Measurements from ENCODE around the gene MZB1.

GRCh38 chr5:139410121-139410992, 20.6 kb upstream of the MZB1 start:
- TF ChIP-seq ELF1 (IDR thresholded peaks at IDR 0.05) (no peak), JUND (IDR thresholded peaks at IDR 0.05) (no peak), EP300 (IDR thresholded peaks at IDR 0.05; ENCODE audit: borderline replicate concordance in 1 of 2, low read depth in 1 of 2, low read length in 1 of 2) (no peak), TEAD4 (IDR thresholded peaks at IDR 0.05; ENCODE audit: borderline replicate concordance, insufficient read depth) (no peak), NRF1 (IDR thresholded peaks at IDR 0.05; ENCODE audit: low read depth, low read length) (no peak), TCF12 (IDR thresholded peaks at IDR 0.05) (no peak), RFX5 (IDR thresholded peaks at IDR 0.05; ENCODE audit: low read length) (no peak), RXRA (IDR thresholded peaks at IDR 0.05; ENCODE audit: borderline replicate concordance, low read depth) (no peak), POLR2AphosphoS5 (IDR thresholded peaks at IDR 0.05; ENCODE audit: low read depth, low read length) (no peak), GATA2 (CRISPR knock-in tag; IDR thresholded peaks at IDR 0.05) (no peak), TAF1 (IDR thresholded peaks at IDR 0.05; ENCODE audit: borderline replicate concordance, low read depth, low read length) (no peak), GABPA (IDR thresholded peaks at IDR 0.05; ENCODE audit: low read depth) (no peak)
- TF ChIP-seq, protein P1, sequence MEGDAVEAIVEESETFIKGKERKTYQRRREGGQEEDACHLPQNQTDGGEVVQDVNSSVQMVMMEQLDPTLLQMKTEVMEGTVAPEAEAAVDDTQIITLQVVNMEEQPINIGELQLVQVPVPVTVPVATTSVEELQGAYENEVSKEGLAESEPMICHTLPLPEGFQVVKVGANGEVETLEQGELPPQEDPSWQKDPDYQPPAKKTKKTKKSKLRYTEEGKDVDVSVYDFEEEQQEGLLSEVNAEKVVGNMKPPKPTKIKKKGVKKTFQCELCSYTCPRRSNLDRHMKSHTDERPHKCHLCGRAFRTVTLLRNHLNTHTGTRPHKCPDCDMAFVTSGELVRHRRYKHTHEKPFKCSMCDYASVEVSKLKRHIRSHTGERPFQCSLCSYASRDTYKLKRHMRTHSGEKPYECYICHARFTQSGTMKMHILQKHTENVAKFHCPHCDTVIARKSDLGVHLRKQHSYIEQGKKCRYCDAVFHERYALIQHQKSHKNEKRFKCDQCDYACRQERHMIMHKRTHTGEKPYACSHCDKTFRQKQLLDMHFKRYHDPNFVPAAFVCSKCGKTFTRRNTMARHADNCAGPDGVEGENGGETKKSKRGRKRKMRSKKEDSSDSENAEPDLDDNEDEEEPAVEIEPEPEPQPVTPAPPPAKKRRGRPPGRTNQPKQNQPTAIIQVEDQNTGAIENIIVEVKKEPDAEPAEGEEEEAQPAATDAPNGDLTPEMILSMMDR (IDR thresholded peaks at IDR 0.05), result no peak
- TF ChIP-seq, protein P2, sequence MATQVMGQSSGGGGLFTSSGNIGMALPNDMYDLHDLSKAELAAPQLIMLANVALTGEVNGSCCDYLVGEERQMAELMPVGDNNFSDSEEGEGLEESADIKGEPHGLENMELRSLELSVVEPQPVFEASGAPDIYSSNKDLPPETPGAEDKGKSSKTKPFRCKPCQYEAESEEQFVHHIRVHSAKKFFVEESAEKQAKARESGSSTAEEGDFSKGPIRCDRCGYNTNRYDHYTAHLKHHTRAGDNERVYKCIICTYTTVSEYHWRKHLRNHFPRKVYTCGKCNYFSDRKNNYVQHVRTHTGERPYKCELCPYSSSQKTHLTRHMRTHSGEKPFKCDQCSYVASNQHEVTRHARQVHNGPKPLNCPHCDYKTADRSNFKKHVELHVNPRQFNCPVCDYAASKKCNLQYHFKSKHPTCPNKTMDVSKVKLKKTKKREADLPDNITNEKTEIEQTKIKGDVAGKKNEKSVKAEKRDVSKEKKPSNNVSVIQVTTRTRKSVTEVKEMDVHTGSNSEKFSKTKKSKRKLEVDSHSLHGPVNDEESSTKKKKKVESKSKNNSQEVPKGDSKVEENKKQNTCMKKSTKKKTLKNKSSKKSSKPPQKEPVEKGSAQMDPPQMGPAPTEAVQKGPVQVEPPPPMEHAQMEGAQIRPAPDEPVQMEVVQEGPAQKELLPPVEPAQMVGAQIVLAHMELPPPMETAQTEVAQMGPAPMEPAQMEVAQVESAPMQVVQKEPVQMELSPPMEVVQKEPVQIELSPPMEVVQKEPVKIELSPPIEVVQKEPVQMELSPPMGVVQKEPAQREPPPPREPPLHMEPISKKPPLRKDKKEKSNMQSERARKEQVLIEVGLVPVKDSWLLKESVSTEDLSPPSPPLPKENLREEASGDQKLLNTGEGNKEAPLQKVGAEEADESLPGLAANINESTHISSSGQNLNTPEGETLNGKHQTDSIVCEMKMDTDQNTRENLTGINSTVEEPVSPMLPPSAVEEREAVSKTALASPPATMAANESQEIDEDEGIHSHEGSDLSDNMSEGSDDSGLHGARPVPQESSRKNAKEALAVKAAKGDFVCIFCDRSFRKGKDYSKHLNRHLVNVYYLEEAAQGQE (IDR thresholded peaks at IDR 0.05; ENCODE audit: low read depth, low read length), result no peak

Measured in SK-N-SH (cell line).